ENCODE measurements around the gene OLFML2A.

GRCh38 chr9:124733964-124734740 lies 42.8 kb upstream of the OLFML2A start:
- TF ChIP-seq CTCF (conservative IDR thresholded peaks at IDR 0.05; ENCODE audit: low read length) (no peak), EZH2phosphoT487 (IDR thresholded peaks at IDR 0.05; ENCODE audit: borderline replicate concordance, low read depth, low read length) (no peak)

Data from OCI-LY7 (cell line).